ENCODE results near the gene STAM.

STAM gene

GRCh38 chr10:17607603-17608332 lies 36.2 kb upstream of the STAM start:
- peak; percentile 93 for TF ChIP-seq CTCF (conservative IDR thresholded peaks at IDR 0.05; ENCODE audit: control insufficient read depth, insufficient read depth, low read depth, low read length)
- H3K4me3 ChIP-seq (ENCODE audit: control insufficient read depth, low read depth, low read length) = no peak overlapping the region
- peak; percentile 73 for DNase-seq (ENCODE audit: low read depth)

GRCh38 chr10:17609523-17610079 lies 34.4 kb upstream of the STAM start:
- no peak for TF ChIP-seq CTCF (conservative IDR thresholded peaks at IDR 0.05; ENCODE audit: control insufficient read depth, insufficient read depth, low read depth, low read length)
- no peak overlapping the region for H3K4me3 ChIP-seq (ENCODE audit: control insufficient read depth, low read depth, low read length)
- no peak for DNase-seq (ENCODE audit: low read depth)

GRCh38 chr10:17616403-17617030 lies 27.4 kb upstream of the STAM start:
- no peak for TF ChIP-seq CTCF (conservative IDR thresholded peaks at IDR 0.05; ENCODE audit: control insufficient read depth, insufficient read depth, low read depth, low read length)
- H3K4me3 ChIP-seq (ENCODE audit: control insufficient read depth, low read depth, low read length) = peak overlapping the region; percentile 59
- DNase-seq (ENCODE audit: low read depth) = peak; percentile 39

GRCh38 chr10:17617031-17617911 lies 26.7 kb upstream of the STAM start, which contains the start of gene HACD1:
HACD1 (minus strand) TSS chr10:17617374; CDS start chr10:17617339, 35 bp downstream.
- no peak for TF ChIP-seq CTCF (conservative IDR thresholded peaks at IDR 0.05; ENCODE audit: control insufficient read depth, insufficient read depth, low read depth, low read length)
- DNase-seq (ENCODE audit: low read depth) = peak; percentile 68
- peak within 1 kb of the TSS; percentile 59 for H3K4me3 ChIP-seq (ENCODE audit: control insufficient read depth, low read depth, low read length)

GRCh38 chr10:17622061-17622460 lies 21.9 kb upstream of the STAM start:
- no peak for TF ChIP-seq CTCF (conservative IDR thresholded peaks at IDR 0.05; ENCODE audit: control insufficient read depth, insufficient read depth, low read depth, low read length)
- no peak overlapping the region for H3K4me3 ChIP-seq (ENCODE audit: control insufficient read depth, low read depth, low read length)

GRCh38 chr10:17624996-17625395 lies 19.0 kb upstream of the STAM start:
- no peak for DNase-seq (ENCODE audit: low read depth)
- TF ChIP-seq CTCF (conservative IDR thresholded peaks at IDR 0.05; ENCODE audit: control insufficient read depth, insufficient read depth, low read depth, low read length) = no peak
- no peak overlapping the region for H3K4me3 ChIP-seq (ENCODE audit: control insufficient read depth, low read depth, low read length)

More at GRCh38 chr10:17622061-17622460, 21.9 kb upstream of the STAM start:
- DNase-seq (ENCODE audit: low read depth) = peak; percentile 39
